ENCODE results near the gene XXYLT1. TPM values are rescaled to one million over a fixed set of nuclear protein-coding genes. Genes with fewer than 3 reads are reported as not detected.
A peak's percentile ranks its signal among the peaks of the same experiment; 100 is the strongest.

Gene XXYLT1
- total and polyA plus RNA-seq, 10 of the 15 experiments (the other 5 are each of a cell fraction or from before 2014, with no cell fraction given) = 1.2 to 14.2 (median 9.3) TPM

GRCh38 chr3:195162033-195162669 is 108.8 kb downstream of the XXYLT1 start (continued):
- TF ChIP-seq ZNF592 (IDR thresholded peaks at IDR 0.05) (0 out of 2 replicates have a peak, but pooled peaks have one; percentile 26), SUZ12 (IDR thresholded peaks at IDR 0.05; ENCODE audit: unreplicated experiment) (no peak), HCFC1 (IDR thresholded peaks at IDR 0.05; ENCODE audit: low read length) (no peak), PKNOX1 (IDR thresholded peaks at IDR 0.05) (no peak), NR2F1 (conservative IDR thresholded peaks at IDR 0.05) (no peak)

- peaks cover 37% of the 10 kb centered on the region for H3K4me1 ChIP-seq (ENCODE audit: control insufficient read depth, insufficient read depth, low read length)
- SMC1A ChIA-PET (ENCODE audit: uncharacterized antibody, unreplicated experiment) = no interaction called here
- no peak overlapping the region for H3K4me3 ChIP-seq
- no peak for DNase-seq (ENCODE audit: low read depth, low spot score)
- FAIRE-seq = peak; percentile 62
- no peaks in the 10 kb centered on the region for H3K79me2 ChIP-seq (ENCODE audit: control insufficient read depth, insufficient read depth, low read length)
- H3K9ac ChIP-seq (ENCODE audit: control insufficient read depth, insufficient read depth, low read length) = no peak overlapping the region
- H3K9me3 ChIP-seq (replicated peaks; ENCODE audit: control insufficient read depth, insufficient read depth, low read length) = no peaks in the 10 kb centered on the region
- in situ Hi-C loops (cut with MboI) (no loop called here), intact Hi-C loops (cut with micrococcal nuclease; ENCODE audit: unreplicated experiment) (no loop called here)
- H4K20me1 ChIP-seq (ENCODE audit: control insufficient read depth, insufficient read depth) = no peaks in the 10 kb centered on the region; the same call in 1 of the 2 replicates
- RAD21 ChIA-PET (ENCODE audit: unreplicated experiment) = no interaction called here
- H3K4me2 ChIP-seq (ENCODE audit: control insufficient read depth, insufficient read depth) = peak overlapping the region; percentile 1; the same call in 1 of the 2 replicates
- no TSS peak for BruUV-seq (replicated peaks)
- H3K36me3 ChIP-seq (ENCODE audit: control insufficient read depth in 2 of 2, insufficient read depth in 2 of 2, low read length in 1 of 2) = no peaks in the 10 kb centered on the region; a peak in 2 of 4 replicates
- no peak overlapping the region for H2AFZ ChIP-seq (ENCODE audit: control insufficient read depth, low read depth, low read length)
- no peak for TF ChIP-seq NKRF (conservative IDR thresholded peaks at IDR 0.05)
- no peak for TF ChIP-seq RELA (IDR thresholded peaks at IDR 0.05; ENCODE audit: borderline replicate concordance, partially characterized antibody)
- no peak for TF ChIP-seq MAX (IDR thresholded peaks at IDR 0.05; ENCODE audit: low read depth, low read length)
- no peak for TF ChIP-seq CREM (IDR thresholded peaks at IDR 0.05; ENCODE audit: low read depth)
- no peak for TF ChIP-seq HDAC2 (IDR thresholded peaks at IDR 0.05)
- TF ChIP-seq POU2F2 (IDR thresholded peaks at IDR 0.05; ENCODE audit: borderline replicate concordance, low read depth, low read length) = no peak
- no peak for ATAC-seq
- CTCF ChIA-PET = no interaction called here
- H3K27ac ChIP-seq (ENCODE audit: control insufficient read depth, insufficient read depth) = no peak overlapping the region
- WGBS (ENCODE audit: insufficient coverage, insufficient replicate concordance, low lambda C conversion rate, missing lambda C conversion rate) = 78% methylated on average over 11 of the region's 11 CpGs
- no peaks in the 10 kb centered on the region for H3K27me3 ChIP-seq (replicated peaks in 1 of 2; ENCODE audit: control insufficient read depth in 2 of 2, insufficient read depth in 2 of 2, low read length in 1 of 2)
- POLR2A ChIA-PET = interaction anchor here (0.5 kb wide), 1 partner anchor 182 kb away, joined by 5 read pairs; no protein-coding TSS in a partner anchor
Measured at GRCh38 chr3:195160908-195161434, 110.0 kb downstream of the XXYLT1 start.
